DOHH2 (cell line): ENCODE measurements around the gene KIZ.

Experiments
- H3F3A ChIP-seq: fragments of 200-600 bp; sonication (generic), shearing (Covaris generic); 2 replicates; pipeline ENCODE4 v1.6.0; 2016; ENCODE audit warnings: antibody characterized with exemption, mild to moderate bottlenecking; ENCODE audit not compliant: control insufficient read depth, insufficient read depth
- H3K27ac ChIP-seq: fragments of 200-600 bp; sonication (generic); 2 replicates; pipeline ENCODE4 v1.5.1; 2014; ENCODE audit warnings: low read depth, mild to moderate bottlenecking, low read length, moderate library complexity
- H3K27me3 ChIP-seq: fragments of 200-600 bp; sonication (generic); 2 replicates; pipeline ENCODE4 v1.6.1; 2014; ENCODE audit warnings: mild to moderate bottlenecking, low read length, mixed read lengths; ENCODE audit not compliant: control insufficient read depth
- H3K36me3 ChIP-seq: fragments of 200-600 bp; sonication (generic); 2 replicates; pipeline ENCODE4 v1.6.1; 2014; ENCODE audit warnings: mild to moderate bottlenecking, low read length, moderate library complexity, mixed read lengths; ENCODE audit not compliant: control insufficient read depth
- H3K4me1 ChIP-seq: fragments of 200-600 bp; sonication (generic); 2 replicates; pipeline ENCODE4 v1.6.1; 2014; ENCODE audit warnings: mild to moderate bottlenecking, low read length, mixed read lengths; ENCODE audit not compliant: control insufficient read depth
- H3K4me2 ChIP-seq: fragments of 200-600 bp; sonication (generic); 2 replicates; pipeline ENCODE4 v1.6.0; 2014; ENCODE audit warnings: mild to moderate bottlenecking, low read length, moderate library complexity
- H3K4me3 ChIP-seq: fragments of 200-600 bp; sonication (generic); 2 replicates; pipeline ENCODE4 v1.5.1; 2014; ENCODE audit warnings: mild to moderate bottlenecking, low read length, mixed read lengths
- H3K79me2 ChIP-seq: fragments of 200-600 bp; sonication (generic); 2 replicates; pipeline ENCODE4 v1.6.1; 2014; ENCODE audit warnings: mild to moderate bottlenecking, low read length, mixed read lengths; ENCODE audit not compliant: control insufficient read depth
- H3K9me2 ChIP-seq: fragments of 200-600 bp; sonication (generic); replicated peaks from 2 replicates; pipeline ENCODE4 v1.6.1; 2014; ENCODE audit warnings: mild to moderate bottlenecking, low read length, mixed read lengths; ENCODE audit not compliant: control insufficient read depth
- H3K9me3 ChIP-seq: fragments of 200-600 bp; sonication (generic); 2 replicates; pipeline ENCODE4 v1.6.1; 2014; ENCODE audit warnings: antibody characterized with exemption, low read length, mixed read lengths; ENCODE audit not compliant: control insufficient read depth, insufficient read depth
- H4K20me1 ChIP-seq: fragments of 200-600 bp; sonication (generic); 2 replicates; pipeline ENCODE4 v1.6.0; 2014; ENCODE audit warnings: low read depth, mild to moderate bottlenecking, antibody characterized with exemption, low read length, moderate library complexity; ENCODE audit not compliant: control insufficient read depth, insufficient read depth
- EZH2phosphoT487 ChIP-seq: fragments of 200-600 bp; sonication (generic); IDR thresholded peaks from 2 replicates; pipeline ENCODE4 v1.6.1; 2017; ENCODE audit warnings: borderline replicate concordance, mild to moderate bottlenecking, antibody characterized with exemption, low read length, moderate library complexity, mixed read lengths
- TF ChIP-seq, protein P1 (sequence below): fragments of 200-600 bp; sonication (generic); IDR thresholded peaks from one replicate; pipeline ENCODE4 v1.5.1; 2014; ENCODE audit warnings: antibody characterized with exemption, mild to moderate bottlenecking, low read depth, low read length; ENCODE audit not compliant: poor library complexity, severe bottlenecking

KIZ gene

DNA sequence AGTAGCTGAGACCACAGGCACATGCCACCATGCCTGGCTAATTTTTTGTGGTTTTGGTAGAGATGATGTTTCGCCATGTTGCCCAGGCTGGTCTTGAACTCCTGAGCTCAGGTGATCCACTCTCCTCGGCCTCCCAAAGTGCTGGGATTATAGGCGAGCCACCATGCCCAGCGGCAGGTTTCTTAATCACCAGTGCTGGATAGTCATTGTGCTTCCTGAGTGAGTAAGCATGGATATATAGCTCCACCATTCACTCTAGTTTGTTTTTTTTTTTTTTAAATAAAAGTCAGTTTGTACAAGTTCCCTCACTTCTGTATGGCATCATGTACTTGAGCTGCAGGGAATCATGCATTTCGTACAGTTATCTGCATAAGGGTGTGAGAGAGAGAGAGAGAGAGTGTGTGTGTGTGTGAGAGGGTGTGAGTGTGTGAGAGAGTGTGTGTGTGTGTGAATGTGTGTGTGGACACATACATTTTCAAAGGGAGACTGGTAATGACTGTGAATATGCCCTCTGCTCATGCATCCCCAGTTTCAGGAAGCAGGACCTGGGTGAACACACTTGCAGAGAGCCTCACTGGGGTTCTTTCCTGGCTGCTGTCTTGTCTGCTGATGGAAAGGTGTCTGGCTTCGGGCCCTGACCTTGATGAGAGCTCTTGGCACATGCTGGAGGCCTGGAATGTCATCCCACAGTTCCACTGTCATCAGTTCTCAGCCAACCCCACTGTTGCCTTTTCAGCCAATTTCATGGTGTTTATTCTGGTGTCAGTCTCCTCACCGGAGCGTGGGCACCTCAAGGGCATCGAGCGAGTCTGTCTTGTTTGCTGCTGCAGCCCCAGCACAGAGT lies 112.3 kb downstream of the KIZ start:
- Histone ChIP-seq H3F3A (no peaks in the 10 kb centered on the region), H3K9me3 (no peaks in the 10 kb centered on the region), H3K27ac (no peak overlapping the region), H3K9me2 (no peaks in the 10 kb centered on the region), H4K20me1 (no peaks in the 10 kb centered on the region), H3K36me3 (no peaks in the 10 kb centered on the region), H3K4me1 (no peaks in the 10 kb centered on the region), H3K79me2 (no peaks in the 10 kb centered on the region), H3K27me3 (no peaks in the 10 kb centered on the region), H3K4me3 (no peak overlapping the region), H3K4me2 (no peak overlapping the region)
- TF ChIP-seq, protein P1, sequence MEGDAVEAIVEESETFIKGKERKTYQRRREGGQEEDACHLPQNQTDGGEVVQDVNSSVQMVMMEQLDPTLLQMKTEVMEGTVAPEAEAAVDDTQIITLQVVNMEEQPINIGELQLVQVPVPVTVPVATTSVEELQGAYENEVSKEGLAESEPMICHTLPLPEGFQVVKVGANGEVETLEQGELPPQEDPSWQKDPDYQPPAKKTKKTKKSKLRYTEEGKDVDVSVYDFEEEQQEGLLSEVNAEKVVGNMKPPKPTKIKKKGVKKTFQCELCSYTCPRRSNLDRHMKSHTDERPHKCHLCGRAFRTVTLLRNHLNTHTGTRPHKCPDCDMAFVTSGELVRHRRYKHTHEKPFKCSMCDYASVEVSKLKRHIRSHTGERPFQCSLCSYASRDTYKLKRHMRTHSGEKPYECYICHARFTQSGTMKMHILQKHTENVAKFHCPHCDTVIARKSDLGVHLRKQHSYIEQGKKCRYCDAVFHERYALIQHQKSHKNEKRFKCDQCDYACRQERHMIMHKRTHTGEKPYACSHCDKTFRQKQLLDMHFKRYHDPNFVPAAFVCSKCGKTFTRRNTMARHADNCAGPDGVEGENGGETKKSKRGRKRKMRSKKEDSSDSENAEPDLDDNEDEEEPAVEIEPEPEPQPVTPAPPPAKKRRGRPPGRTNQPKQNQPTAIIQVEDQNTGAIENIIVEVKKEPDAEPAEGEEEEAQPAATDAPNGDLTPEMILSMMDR: no peak
- TF ChIP-seq EZH2phosphoT487: no peak

DNA sequence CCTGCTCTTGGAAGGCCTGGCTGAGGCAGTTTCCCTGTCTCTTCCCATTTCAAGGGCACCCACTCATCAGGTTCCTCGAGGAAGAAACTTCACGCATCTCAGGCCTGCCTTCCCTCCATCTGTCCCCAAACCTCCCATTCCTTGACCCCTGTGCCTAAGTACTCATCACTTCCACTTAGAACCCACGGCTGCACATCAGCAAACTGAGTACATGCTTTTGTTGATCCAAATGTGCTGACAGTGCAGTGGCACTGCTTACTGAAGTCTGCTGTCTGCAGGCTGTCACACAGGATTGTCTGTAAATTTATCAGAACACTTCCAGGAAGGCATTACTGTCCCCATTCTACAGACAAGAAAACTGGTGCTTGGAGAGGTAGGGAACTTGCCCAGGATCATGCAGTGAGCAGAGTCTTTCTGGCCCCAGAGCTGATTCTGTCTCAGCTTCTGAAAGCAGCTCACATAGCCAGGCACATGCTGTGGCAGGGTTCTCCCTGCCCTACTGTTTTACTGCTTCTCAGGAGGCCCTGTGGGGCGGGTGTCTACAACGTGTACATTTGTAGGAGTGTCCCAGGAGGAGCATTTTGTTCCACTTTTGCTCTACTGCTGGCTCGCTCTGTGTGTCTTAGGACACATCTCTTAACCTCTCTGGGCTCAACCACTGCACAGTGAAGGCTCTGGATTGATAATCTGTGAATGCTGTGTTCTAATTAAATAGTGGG lies 113.1 kb downstream of the KIZ start:
- Histone ChIP-seq H3K9me3 (no peaks in the 10 kb centered on the region), H3K27me3 (no peaks in the 10 kb centered on the region), H3K4me3 (no peak overlapping the region), H3K27ac (no peak overlapping the region), H3F3A (no peaks in the 10 kb centered on the region), H3K9me2 (no peaks in the 10 kb centered on the region), H4K20me1 (no peaks in the 10 kb centered on the region), H3K4me1 (no peaks in the 10 kb centered on the region), H3K79me2 (no peaks in the 10 kb centered on the region), H3K4me2 (no peak overlapping the region), H3K36me3 (no peaks in the 10 kb centered on the region)
- TF ChIP-seq, protein P1: no peak
- no peak for TF ChIP-seq EZH2phosphoT487

DNA sequence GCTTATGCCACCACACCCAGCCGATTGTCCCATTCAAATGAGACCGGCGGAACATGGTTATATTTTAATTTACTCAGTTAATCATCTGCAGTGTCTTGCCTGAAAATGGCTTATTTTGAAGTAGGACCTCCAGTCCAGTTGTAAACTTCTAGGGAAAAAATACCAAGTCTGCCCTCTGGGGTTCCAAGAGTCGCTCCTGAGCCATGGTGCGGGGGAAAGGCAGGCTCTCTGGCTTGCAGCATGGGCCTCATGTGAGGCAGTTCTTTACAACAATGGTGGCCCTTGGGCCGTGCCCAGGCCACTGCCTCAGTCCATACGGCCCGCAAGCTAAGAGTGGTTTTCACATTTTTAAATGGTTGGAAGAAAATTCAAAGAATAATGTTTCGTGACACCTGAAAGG lies 114.5 kb downstream of the KIZ start:
- no peaks in the 10 kb centered on the region for H3K9me2 ChIP-seq
- no peaks in the 10 kb centered on the region for H3K4me1 ChIP-seq
- H3K79me2 ChIP-seq: no peaks in the 10 kb centered on the region
- no peaks in the 10 kb centered on the region for H3K27me3 ChIP-seq
- no peaks in the 10 kb centered on the region for H4K20me1 ChIP-seq
- H3F3A ChIP-seq: no peaks in the 10 kb centered on the region
- H3K4me3 ChIP-seq: no peak overlapping the region
- TF ChIP-seq EZH2phosphoT487: no peak
- TF ChIP-seq, protein P1: no peak
- H3K9me3 ChIP-seq: no peaks in the 10 kb centered on the region
- no peak overlapping the region for H3K4me2 ChIP-seq
- no peaks in the 10 kb centered on the region for H3K36me3 ChIP-seq
- H3K27ac ChIP-seq: no peak overlapping the region
